Central memory CD8-positive, alpha-beta T cell (primary cell): ENCODE results near the gene FBRSL1.
"Not testable (repeated sequence)": the region's sequence is repeated elsewhere in the genome, so short reads cannot be mapped to it uniquely, and the experiment has no call there.

Source experiments
- ATAC-seq: fragments of 150-1000 bp; cut with Tn5 transposase; replicated peaks from 2 replicates; pipeline ENCODE4 v1.10.0; 2022; ENCODE audit warnings: mild to moderate bottlenecking, moderate FRiP score, moderate number of reproducible peaks; ENCODE audit not compliant: poor library complexity, severe bottlenecking; ENCODE audit errors: extremely low read depth
- DNase-seq, 2 donors: peaks; one replicate each; pipeline ENCODE4 v3.0.0; 2021; ENCODE audit warnings: low spot score in 2 of 2
- H3K27ac Mint-ChIP-seq: one replicate; pipeline ENCODE4 v1.8.0; 2022; ENCODE audit warnings: low read depth, mild to moderate bottlenecking, moderate library complexity, mixed read lengths
- H3K27me3 Mint-ChIP-seq: one replicate; pipeline ENCODE4 v1.8.0; 2022; ENCODE audit warnings: mixed read lengths
- H3K36me3 Mint-ChIP-seq: one replicate; pipeline ENCODE4 v1.8.0; 2022; ENCODE audit warnings: mild to moderate bottlenecking, moderate library complexity, mixed read lengths; ENCODE audit not compliant: insufficient read depth
- H3K4me1 Mint-ChIP-seq: one replicate; pipeline ENCODE4 v1.8.0; 2022; ENCODE audit warnings: mixed read lengths
- H3K4me3 Mint-ChIP-seq: one replicate; pipeline ENCODE4 v1.8.0; 2022; ENCODE audit warnings: mild to moderate bottlenecking, moderate library complexity, mixed read lengths
- H3K9me3 Mint-ChIP-seq: one replicate; pipeline ENCODE4 v1.8.0; 2022; ENCODE audit warnings: mixed read lengths

The FBRSL1 gene

DNA sequence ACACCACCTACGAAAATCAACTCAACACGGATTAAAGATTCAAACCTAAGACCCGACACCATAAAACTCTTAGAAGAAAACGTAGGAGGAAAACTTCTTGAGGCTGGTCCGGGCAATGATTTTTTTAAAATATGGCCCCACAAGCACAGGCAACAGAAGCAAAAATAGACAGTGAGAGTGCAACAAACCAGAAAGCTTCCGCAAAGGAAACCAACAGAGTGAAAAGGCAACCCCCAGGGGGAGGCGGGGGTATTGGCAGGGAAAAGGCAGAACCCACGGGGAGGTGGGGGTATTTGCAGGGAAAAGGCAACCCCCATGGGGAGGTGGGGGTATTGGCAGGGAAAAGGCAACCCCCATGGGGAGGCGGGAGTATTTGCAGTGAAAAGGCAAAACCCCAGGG, 20.5 kb upstream of the FBRSL1 start:
- H3K4me1 Mint-ChIP-seq, result peaks cover 32% of the 10 kb centered on the region
- DNase-seq (no peak), ATAC-seq (no peak)
- peak overlapping the region; percentile 0 for H3K27ac Mint-ChIP-seq
- no peaks in the 10 kb centered on the region for H3K9me3 Mint-ChIP-seq
- no peaks in the 10 kb centered on the region for H3K27me3 Mint-ChIP-seq
- H3K4me3 Mint-ChIP-seq, result peak overlapping the region; percentile 39
- peaks cover 13% of the 10 kb centered on the region for H3K36me3 Mint-ChIP-seq

DNA sequence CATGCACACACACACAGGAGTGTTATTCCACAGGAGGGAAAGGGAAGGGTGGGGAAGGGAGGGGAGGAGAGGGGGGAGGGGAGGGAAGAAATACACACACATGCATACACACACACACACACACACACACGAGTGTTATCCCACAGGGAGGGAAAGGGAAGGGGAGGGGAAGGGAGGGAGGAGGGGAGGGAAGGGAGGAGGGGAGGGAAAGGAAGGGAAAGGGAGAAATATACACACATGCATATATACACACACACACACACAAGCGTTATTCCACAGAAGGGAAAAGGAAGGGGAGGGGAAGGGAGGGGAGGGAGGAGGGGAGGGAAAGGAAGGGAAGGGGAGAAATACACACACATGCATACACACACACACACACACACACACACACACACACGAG, 19.6 kb upstream of the FBRSL1 start:
- H3K27me3 Mint-ChIP-seq, result no peaks in the 10 kb centered on the region
- ATAC-seq, result no peak
- H3K27ac Mint-ChIP-seq, result no peak overlapping the region
- H3K36me3 Mint-ChIP-seq, result peaks cover 15% of the 10 kb centered on the region
- H3K9me3 Mint-ChIP-seq, result no peaks in the 10 kb centered on the region
- DNase-seq, result no peak
- H3K4me3 Mint-ChIP-seq, result no peak overlapping the region
- peaks cover 32% of the 10 kb centered on the region for H3K4me1 Mint-ChIP-seq

DNA sequence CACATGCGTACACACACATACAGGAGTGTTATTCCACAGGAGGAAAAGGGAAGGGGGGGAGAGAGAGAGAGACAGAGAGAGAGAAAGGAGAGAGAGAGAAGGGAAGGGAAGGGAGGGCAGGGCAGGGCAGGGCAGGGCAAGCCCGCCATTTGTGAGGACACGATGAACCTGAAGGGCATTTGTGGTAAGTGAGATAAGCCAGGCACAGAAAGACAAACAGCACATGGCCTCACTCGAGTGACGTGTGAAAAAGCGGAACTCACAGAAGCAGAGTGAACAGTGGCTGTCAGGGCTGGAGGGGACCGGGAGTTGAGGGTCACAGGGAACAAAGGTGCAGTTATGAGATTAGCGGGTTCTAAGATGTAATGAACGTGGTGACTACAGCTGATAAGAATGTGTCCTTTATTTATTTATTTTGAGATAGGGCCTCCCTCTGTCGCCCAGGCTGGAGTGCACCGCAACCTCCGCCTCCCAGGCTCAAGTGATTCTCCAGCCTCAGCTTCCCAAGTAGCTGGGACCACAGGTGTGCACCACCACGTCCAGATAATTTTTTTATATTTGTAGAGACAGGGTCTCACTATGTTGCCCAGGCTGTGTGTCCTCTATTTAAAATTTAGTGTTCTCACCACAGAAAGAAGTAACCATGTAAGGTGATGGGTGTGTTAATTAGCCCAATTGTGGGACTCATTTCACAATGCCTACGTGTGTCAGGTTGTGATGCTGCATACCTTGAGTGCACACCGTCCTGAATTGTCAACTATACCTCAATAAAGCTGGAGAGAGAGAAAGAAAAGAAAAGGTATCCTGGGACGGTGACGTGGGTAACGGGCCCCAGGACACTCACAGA, 18.7 kb upstream of the FBRSL1 start:
- H3K27ac Mint-ChIP-seq, result peak overlapping the region; percentile 63
- no peak for DNase-seq
- peak overlapping the region; percentile 53 for H3K4me3 Mint-ChIP-seq
- no peaks in the 10 kb centered on the region for H3K9me3 Mint-ChIP-seq
- ATAC-seq, result peak; percentile 31
- no peaks in the 10 kb centered on the region for H3K27me3 Mint-ChIP-seq
- H3K4me1 Mint-ChIP-seq, result peaks cover 38% of the 10 kb centered on the region
- peaks cover 18% of the 10 kb centered on the region for H3K36me3 Mint-ChIP-seq

DNA sequence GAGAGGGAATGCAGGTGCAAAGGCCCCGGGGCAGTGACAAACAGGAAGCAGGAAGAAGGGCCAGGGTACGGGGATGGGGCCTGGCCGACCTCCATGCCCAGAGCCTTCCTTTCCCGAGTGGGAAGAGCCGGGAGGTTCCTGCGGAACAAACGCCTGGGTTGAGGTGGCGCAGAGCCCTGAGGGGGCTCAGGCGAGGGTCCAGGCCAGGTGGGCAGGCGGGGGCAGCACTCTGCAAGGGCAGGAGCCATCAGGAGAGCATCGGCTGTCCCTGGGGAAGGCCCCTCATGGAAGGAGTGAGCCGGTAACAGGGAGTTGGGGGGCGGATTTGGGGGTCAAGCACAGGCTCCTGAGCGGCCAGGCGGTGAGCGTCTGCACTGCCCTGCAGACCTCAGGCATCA, 18.1 kb upstream of the FBRSL1 start:
- Mint-ChIP-seq H3K4me3 (peak overlapping the region; percentile 53), H3K36me3 (peaks cover 21% of the 10 kb centered on the region), H3K4me1 (peaks cover 44% of the 10 kb centered on the region)

DNA sequence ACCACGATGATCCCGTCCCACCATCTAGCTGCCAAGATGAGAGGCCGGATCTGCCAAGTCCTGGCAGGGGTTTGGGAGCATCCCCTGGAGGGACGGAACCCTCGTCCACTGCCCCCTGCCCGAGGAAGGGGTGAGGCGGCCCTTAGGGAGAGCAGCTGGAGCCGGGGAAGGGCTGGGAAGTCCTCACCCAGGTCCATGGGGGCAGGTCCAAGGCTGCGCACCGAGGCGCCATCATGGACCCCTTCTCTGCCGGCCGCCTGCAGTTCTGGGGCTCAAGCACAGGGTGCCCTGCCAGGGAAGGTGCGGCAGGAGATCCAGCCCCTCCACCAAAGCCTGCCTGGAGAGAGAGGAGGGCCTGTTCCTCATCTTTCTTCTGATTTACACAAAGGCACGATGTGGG, 17.6 kb upstream of the FBRSL1 start:
- H3K4me1 Mint-ChIP-seq, result peaks cover 49% of the 10 kb centered on the region
- H3K27me3 Mint-ChIP-seq, result no peaks in the 10 kb centered on the region

More for the DNA sequence above, 18.1 kb upstream of the FBRSL1 start:
- H3K27ac Mint-ChIP-seq, result peak overlapping the region; percentile 63
- ATAC-seq, result no peak
- no peaks in the 10 kb centered on the region for H3K9me3 Mint-ChIP-seq
- no peaks in the 10 kb centered on the region for H3K27me3 Mint-ChIP-seq
- DNase-seq, result no peak

DNA sequence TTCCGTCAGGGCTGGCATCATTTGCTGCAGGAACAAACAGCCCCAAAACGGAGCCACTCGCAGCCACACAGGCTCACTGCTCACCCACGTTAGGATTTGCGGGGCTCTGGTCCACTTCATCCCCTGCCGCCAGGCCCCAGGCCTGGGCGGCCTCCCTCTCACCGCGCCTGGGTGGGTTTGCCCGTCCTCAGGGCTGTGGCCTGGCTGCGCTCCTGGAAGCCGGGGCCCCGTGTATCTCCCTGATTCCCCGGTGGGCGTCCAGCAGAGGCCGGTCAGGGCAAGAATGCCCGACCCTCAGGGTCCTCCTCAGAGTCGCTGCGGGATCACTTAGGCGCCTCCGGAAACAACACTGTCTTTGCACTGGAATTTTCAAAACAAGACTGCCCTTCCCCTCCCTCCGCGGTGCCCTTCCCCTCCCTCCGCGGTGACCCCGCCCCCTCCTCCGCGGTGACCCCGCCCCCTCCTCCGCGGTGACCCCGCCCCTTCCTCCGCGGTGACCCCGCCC, 15.7 kb upstream of the FBRSL1 start:
- no peak for ATAC-seq
- Mint-ChIP-seq H3K27me3 (no peaks in the 10 kb centered on the region), H3K36me3 (peaks cover 21% of the 10 kb centered on the region), H3K27ac (no peak overlapping the region), H3K4me3 (peak overlapping the region; percentile 66), H3K9me3 (no peaks in the 10 kb centered on the region), H3K4me1 (peaks cover 49% of the 10 kb centered on the region)
- no peak for DNase-seq

More for the DNA sequence above, 17.6 kb upstream of the FBRSL1 start:
- peak overlapping the region; percentile 53 for H3K4me3 Mint-ChIP-seq
- H3K36me3 Mint-ChIP-seq, result peaks cover 21% of the 10 kb centered on the region
- no peak for ATAC-seq
- H3K9me3 Mint-ChIP-seq, result no peaks in the 10 kb centered on the region
- no peak overlapping the region for H3K27ac Mint-ChIP-seq
- DNase-seq, result no peak

DNA sequence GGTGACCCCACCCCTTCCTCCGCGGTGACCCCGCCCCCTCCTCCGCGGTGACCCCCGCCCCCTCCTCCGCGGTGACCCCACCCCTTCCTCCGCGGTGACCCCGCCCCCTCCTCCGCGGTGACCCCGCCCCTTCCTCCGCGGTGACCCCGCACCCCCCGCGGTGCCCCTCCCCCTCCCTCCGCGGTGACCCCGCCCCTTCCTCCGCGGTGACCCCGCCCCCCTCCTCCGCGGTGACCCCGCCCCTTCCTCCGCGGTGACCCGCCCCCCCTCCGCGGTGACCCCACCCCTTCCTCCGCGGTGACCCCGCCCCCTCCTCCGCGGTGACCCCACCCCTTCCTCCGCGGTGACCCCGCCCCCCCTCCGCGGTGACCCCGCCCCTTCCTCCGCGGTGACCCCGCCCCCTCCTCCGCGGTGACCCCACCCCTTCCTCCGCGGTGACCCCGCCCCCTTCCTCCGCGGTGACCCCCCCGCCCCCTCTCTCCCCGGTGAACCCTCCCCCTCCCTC, 15.1 kb upstream of the FBRSL1 start:
- Mint-ChIP-seq H3K36me3 (peaks cover 20% of the 10 kb centered on the region), H3K4me1 (peaks cover 43% of the 10 kb centered on the region), H3K4me3 (peak overlapping the region; percentile 78)
- not testable (repeated sequence) for H3K9me3 Mint-ChIP-seq, H3K27me3 Mint-ChIP-seq, H3K27ac Mint-ChIP-seq, ATAC-seq, DNase-seq

DNA sequence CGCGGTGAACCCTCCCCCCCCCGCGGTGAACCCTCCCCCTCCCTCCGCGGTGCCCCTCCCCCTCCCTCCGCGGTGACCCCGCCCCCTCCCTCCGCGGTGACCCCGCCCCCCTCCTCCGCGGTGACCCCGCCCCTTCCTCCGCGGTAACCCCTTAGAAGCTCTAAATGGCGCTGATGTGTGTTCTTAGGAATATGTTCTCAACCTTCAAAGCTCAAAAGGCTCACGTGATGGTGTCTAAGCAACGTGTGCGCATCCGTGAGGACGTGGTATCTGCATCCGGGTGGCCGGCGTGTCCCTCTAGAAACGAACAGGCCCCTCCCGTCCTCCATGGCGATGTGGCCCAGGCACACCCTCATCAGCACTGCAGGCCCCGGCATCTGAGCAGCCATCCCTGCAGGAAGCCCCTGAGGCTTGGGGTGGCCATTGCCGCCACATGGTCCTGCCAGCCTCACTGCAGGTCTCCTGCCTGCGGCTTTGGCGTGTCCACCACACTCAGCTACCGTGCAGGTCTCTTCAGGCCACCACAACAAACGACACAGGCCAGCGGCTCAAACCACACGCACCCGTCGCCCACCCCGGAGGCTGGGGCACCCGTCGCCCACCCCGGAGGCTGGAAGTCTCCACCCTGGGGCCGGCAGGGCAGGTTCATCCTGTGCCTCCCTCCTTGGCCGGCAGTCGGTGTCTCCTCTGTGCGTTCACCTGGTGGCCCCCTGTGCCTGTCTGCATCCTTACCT, 14.5 kb upstream of the FBRSL1 start:
- peak overlapping the region; percentile 67 for H3K27ac Mint-ChIP-seq
- no peaks in the 10 kb centered on the region for H3K27me3 Mint-ChIP-seq
- peak; percentile 59 for ATAC-seq
- no peak for DNase-seq
- H3K4me1 Mint-ChIP-seq, result peaks cover 37% of the 10 kb centered on the region
- H3K9me3 Mint-ChIP-seq, result no peaks in the 10 kb centered on the region
- peak overlapping the region; percentile 78 for H3K4me3 Mint-ChIP-seq
- peaks cover 19% of the 10 kb centered on the region for H3K36me3 Mint-ChIP-seq

DNA sequence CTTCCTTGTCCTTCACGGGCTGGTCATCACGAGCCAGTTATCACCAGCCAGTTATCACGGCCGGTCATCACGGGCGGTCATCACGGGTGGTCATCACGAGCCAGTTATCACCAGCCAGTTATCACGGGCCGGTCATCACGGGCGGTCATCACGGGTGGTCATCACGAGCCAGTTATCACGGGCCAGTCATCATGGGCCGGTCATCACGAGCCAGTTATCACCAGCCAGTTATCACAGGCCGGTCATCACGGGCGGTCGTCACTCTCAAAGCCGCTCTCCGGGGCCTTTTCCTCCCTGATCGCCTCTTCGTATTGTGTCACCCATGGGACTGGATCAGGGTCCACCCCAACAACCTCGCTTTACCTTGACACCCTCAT, 13.9 kb upstream of the FBRSL1 start:
- H3K27me3 Mint-ChIP-seq, result no peaks in the 10 kb centered on the region

DNA sequence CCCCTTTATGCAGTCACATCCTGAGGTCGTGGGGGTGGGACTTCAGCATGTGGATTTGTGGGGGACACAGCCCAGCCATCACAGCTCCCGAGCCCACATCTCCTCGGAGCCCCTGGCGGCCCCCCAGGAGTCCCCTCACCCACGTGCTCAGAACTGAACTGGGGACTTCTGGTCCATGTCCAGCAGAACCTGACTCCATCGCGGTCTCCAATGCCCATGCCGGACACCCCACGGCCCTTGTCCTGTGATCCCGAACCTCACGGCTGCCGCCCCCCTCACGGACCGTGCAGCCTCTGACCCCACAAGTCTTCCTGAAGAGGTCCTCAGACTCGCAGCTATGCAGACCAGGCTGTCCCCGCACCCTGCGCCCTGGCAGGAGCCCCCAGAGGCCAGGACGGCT, 13.5 kb upstream of the FBRSL1 start:
- DNase-seq (no peak), ATAC-seq (no peak)
- Mint-ChIP-seq H3K27ac (peak overlapping the region; percentile 67), H3K36me3 (peaks cover 17% of the 10 kb centered on the region), H3K4me1 (peaks cover 28% of the 10 kb centered on the region), H3K27me3 (no peaks in the 10 kb centered on the region), H3K9me3 (no peaks in the 10 kb centered on the region), H3K4me3 (peak overlapping the region; percentile 78)

More for the DNA sequence above, 13.9 kb upstream of the FBRSL1 start:
- peak overlapping the region; percentile 67 for H3K27ac Mint-ChIP-seq
- H3K36me3 Mint-ChIP-seq, result peaks cover 19% of the 10 kb centered on the region
- peak overlapping the region; percentile 78 for H3K4me3 Mint-ChIP-seq
- peaks cover 32% of the 10 kb centered on the region for H3K4me1 Mint-ChIP-seq
- no peak for ATAC-seq
- no peak for DNase-seq
- H3K9me3 Mint-ChIP-seq, result no peaks in the 10 kb centered on the region

DNA sequence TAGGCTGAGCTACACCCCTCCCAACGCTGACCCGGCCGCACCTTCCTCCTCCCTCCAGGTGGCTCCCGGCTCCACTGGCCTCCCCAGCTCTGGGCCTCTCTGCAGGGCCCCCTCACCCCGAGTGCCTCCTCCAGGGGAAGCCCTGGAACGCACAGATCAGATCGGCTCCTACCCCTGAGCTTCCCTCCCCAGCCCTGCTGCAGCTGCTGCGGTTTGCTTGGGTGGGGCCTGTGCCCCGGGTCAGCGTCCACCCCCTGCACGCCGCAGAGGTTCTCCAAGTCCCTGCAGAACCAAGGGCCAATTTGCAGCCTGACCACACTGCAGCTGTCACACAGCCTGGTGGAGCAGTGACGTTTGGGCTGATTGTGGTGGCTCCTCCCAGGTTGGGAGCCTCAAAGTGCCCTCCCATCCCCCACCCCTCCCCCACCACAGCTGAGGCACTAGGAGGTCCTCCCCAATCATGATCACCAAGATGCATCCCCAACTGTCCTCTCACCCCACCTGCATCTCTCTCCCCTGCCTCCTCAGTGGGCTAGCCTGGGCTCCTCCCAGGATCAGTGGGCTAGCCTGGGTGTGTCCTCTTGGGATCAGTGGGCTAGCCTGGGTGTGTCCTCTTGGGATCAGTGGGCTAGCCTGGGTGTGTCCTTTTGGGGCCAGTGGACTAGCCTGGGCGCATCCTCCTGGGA, 12.8 kb upstream of the FBRSL1 start:
- H3K4me1 Mint-ChIP-seq, result peaks cover 22% of the 10 kb centered on the region
- peak overlapping the region; percentile 35 for H3K27ac Mint-ChIP-seq
- no peaks in the 10 kb centered on the region for H3K27me3 Mint-ChIP-seq
- peaks cover 16% of the 10 kb centered on the region for H3K36me3 Mint-ChIP-seq
- H3K9me3 Mint-ChIP-seq, result no peaks in the 10 kb centered on the region
- ATAC-seq (peak; percentile 13), DNase-seq (no peak)
- H3K4me3 Mint-ChIP-seq, result peak overlapping the region; percentile 78

DNA sequence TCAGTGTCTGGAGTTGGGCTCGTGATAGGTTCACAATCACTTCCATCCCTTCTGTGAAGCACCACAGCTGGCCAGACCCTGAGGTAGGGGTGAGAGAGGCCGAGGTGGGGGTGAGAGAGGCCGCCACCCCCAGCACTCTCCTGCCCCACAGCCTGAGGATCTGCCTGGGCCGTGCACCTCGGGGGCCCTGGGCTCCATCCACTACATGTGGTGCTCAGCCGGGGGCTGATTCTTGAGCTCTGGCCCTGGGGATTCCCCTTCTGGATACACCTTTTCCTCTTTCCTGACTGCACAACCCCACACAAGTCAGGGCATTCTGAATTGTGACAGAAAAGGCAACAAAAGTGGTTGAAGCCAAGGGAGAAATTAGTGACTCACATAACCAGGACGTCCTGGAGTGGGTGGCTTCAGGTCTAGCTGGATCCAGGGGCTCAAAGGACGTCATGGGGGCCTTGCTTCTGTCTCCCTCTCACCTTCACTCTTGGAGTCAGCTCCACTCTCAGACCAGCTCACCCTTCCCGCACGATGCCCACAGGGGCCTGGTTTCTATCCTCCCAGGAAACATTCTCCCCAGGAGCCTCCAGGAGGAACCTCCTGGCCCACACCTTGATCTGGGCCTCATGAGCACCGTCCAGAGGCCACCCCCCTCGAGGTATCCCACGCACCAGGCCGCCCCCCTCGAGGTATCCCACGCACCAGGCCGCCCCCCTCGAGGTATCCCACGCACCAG, 12.1 kb upstream of the FBRSL1 start:
- DNase-seq (no peak), ATAC-seq (no peak)
- peaks cover 13% of the 10 kb centered on the region for H3K36me3 Mint-ChIP-seq
- no peaks in the 10 kb centered on the region for H3K9me3 Mint-ChIP-seq
- no peaks in the 10 kb centered on the region for H3K27me3 Mint-ChIP-seq
- no peak overlapping the region for H3K27ac Mint-ChIP-seq
- peak overlapping the region; percentile 78 for H3K4me3 Mint-ChIP-seq
- H3K4me1 Mint-ChIP-seq, result peaks cover 19% of the 10 kb centered on the region
